GM21619 (cell line): ENCODE data around the gene FAR2.
A peak's percentile ranks its signal among the peaks of the same experiment; 100 is the strongest.
"Not testable (repeated sequence)": the region's sequence is repeated elsewhere in the genome, so short reads cannot be mapped to it uniquely, and the experiment has no call there.

ENCODE experiments used
- ATAC-seq: cut with Tn5 transposase; IDR thresholded peaks from one replicate; pipeline ENCODE4 v1.9.1; 2021; ENCODE audit not compliant: unreplicated experiment

Gene FAR2

GRCh38 chr12:29230800-29231560 is 81.9 kb downstream of the FAR2 start:
- ATAC-seq = no peak

GRCh38 chr12:29232086-29232485 is 83.0 kb downstream of the FAR2 start:
- no peak for ATAC-seq

- no peak for ATAC-seq
Measured at GRCh38 chr12:29234552-29234951, 85.5 kb downstream of the FAR2 start.

GRCh38 chr12:29234965-29235626 is 86.0 kb downstream of the FAR2 start:
- no peak for ATAC-seq

- no peak for ATAC-seq
Measured at GRCh38 chr12:29238822-29239291, 89.8 kb downstream of the FAR2 start.

GRCh38 chr12:29239336-29239735 is 90.3 kb downstream of the FAR2 start:
- no peak for ATAC-seq

- ATAC-seq = no peak
Measured at GRCh38 chr12:29240441-29240840, 91.4 kb downstream of the FAR2 start.

GRCh38 chr12:29241821-29242591 is 92.9 kb downstream of the FAR2 start:
- ATAC-seq = peak; percentile 74

GRCh38 chr12:29242921-29243431 is 93.9 kb downstream of the FAR2 start:
- ATAC-seq = no peak

GRCh38 chr12:29244159-29244765 is 95.2 kb downstream of the FAR2 start:
- ATAC-seq = no peak

- ATAC-seq = no peak
Measured at GRCh38 chr12:29245246-29245645, 96.2 kb downstream of the FAR2 start.

GRCh38 chr12:29249930-29250329 is 100.9 kb downstream of the FAR2 start:
- ATAC-seq = no peak

- no peak for ATAC-seq
Measured at GRCh38 chr12:29253906-29254625, 105.0 kb downstream of the FAR2 start.

GRCh38 chr12:29255042-29255441 is 106.0 kb downstream of the FAR2 start:
- ATAC-seq = no peak

- no peak for ATAC-seq
Measured at GRCh38 chr12:29256598-29256997, 107.5 kb downstream of the FAR2 start.

- ATAC-seq = not testable (repeated sequence)
Measured at GRCh38 chr12:29257687-29258086, 108.6 kb downstream of the FAR2 start.

- no peak for ATAC-seq
Measured at GRCh38 chr12:29264424-29264823, 115.3 kb downstream of the FAR2 start.

GRCh38 chr12:29269706-29270408 is 120.8 kb downstream of the FAR2 start:
- no peak for ATAC-seq

GRCh38 chr12:29270446-29270845 is 121.4 kb downstream of the FAR2 start:
- ATAC-seq = no peak
